ENCODE measurements around the gene ZNF213. TPM values are rescaled to one million over a fixed set of nuclear protein-coding genes. Genes with fewer than 3 reads are reported as not detected.

The ZNF213 gene
- polyA plus RNA-seq, 1 donor (not counting 4 experiments of a cell fraction or from before 2014, with no cell fraction given): 0.51 TPM

DNA sequence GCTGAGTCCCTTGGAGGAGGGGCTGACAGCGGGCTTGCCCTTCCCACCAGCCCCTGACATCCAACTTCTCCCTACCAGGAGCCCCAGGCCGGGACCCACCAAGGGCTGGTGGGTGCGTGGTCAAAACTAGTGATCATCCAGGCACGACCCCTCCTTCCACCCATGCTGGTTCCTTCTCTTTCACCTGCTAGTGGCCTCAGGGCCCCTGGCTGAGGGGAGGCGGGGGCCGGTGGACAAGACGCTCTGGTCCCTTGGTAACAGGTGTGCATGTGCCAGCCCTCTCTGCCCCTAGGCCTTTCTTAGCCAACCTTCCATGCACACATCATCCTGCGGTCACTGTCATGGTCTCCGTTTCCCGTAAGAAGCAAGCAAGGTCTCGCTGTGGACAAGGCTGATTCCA is 8.4 kb downstream of the ZNF213 start:
- no peak for FAIRE-seq
- TF ChIP-seq EZH2 (IDR thresholded peaks at IDR 0.05; ENCODE audit: low read length): no peak
- TF ChIP-seq CTCF (optimal IDR thresholded peaks at IDR 0.05 in 1 of 3, IDR thresholded peaks at IDR 0.05 in 1 of 3, conservative IDR thresholded peaks at IDR 0.05 in 1 of 3; ENCODE audit: extremely low read depth in 1 of 3, insufficient read depth in 2 of 3, low read length in 3 of 3): no peak
- dilution Hi-C loops (cut with MboI; ENCODE audit: extremely low pct_ligation_motif_present, low sequenced_read_pairs): no loop called here

GRCh38 chr16:3143598-3144320 is 8.9 kb downstream of the ZNF213 start:
- no peak for DNase-seq (ENCODE audit: low read depth, low spot score)
- Histone ChIP-seq H3K79me2 (ENCODE audit: control insufficient read depth, insufficient read depth, low read length) (no peaks in the 10 kb centered on the region), H3K9me3 (ENCODE audit: control insufficient read depth, low read depth, low read length) (no peaks in the 10 kb centered on the region), H3K4me1 (ENCODE audit: control insufficient read depth, extremely low read depth, insufficient read depth, low read length) (no peaks in the 10 kb centered on the region), H3K4me2 (ENCODE audit: control insufficient read depth, extremely low read depth, insufficient read depth, low read depth, low read length) (no peak overlapping the region), H3K4me3 (ENCODE audit: control insufficient read depth in 2 of 3, extremely low read depth in 1 of 3, insufficient read depth in 2 of 3, low read depth in 1 of 3, low read length in 3 of 3) (no peak overlapping the region), H4K20me1 (ENCODE audit: control insufficient read depth, extremely low read depth, insufficient read depth, low read length) (no peaks in the 10 kb centered on the region), H3K9me1 (ENCODE audit: control insufficient read depth, extremely low read depth, insufficient read depth, low read length) (no peaks in the 10 kb centered on the region), H3K27me3 (ENCODE audit: control insufficient read depth, extremely low read depth, insufficient read depth, low read length) (no peaks in the 10 kb centered on the region), H2AFZ (ENCODE audit: control insufficient read depth, low read length) (no peak overlapping the region), H3K27ac (ENCODE audit: control insufficient read depth, insufficient read depth, low read length) (no peak overlapping the region), H3K36me3 (ENCODE audit: control insufficient read depth in 2 of 2, extremely low read depth in 1 of 2, insufficient read depth in 2 of 2, low read length in 2 of 2) (peaks cover 0 to 9% of the 10 kb centered on the region in 2 experiments), H3K9ac (ENCODE audit: control insufficient read depth, extremely low read depth, insufficient read depth, low read length) (no peak overlapping the region)
- FAIRE-seq: no peak
- TF ChIP-seq CTCF (optimal IDR thresholded peaks at IDR 0.05 in 1 of 3, IDR thresholded peaks at IDR 0.05 in 1 of 3, conservative IDR thresholded peaks at IDR 0.05 in 1 of 3; ENCODE audit: extremely low read depth in 1 of 3, insufficient read depth in 2 of 3, low read length in 3 of 3): no peak
- no peak for TF ChIP-seq EZH2 (IDR thresholded peaks at IDR 0.05; ENCODE audit: low read length)
- dilution Hi-C loops (cut with MboI; ENCODE audit: extremely low pct_ligation_motif_present, low sequenced_read_pairs): no loop called here

More for the DNA sequence above, 8.4 kb downstream of the ZNF213 start:
- no peaks in the 10 kb centered on the region for H3K4me1 ChIP-seq (ENCODE audit: control insufficient read depth, extremely low read depth, insufficient read depth, low read length)
- H3K4me3 ChIP-seq (ENCODE audit: control insufficient read depth in 2 of 3, extremely low read depth in 1 of 3, insufficient read depth in 2 of 3, low read depth in 1 of 3, low read length in 3 of 3): no peak overlapping the region
- H3K27me3 ChIP-seq (ENCODE audit: control insufficient read depth, extremely low read depth, insufficient read depth, low read length): no peaks in the 10 kb centered on the region
- no peaks in the 10 kb centered on the region for H3K9me3 ChIP-seq (ENCODE audit: control insufficient read depth, low read depth, low read length)
- no peaks in the 10 kb centered on the region for H4K20me1 ChIP-seq (ENCODE audit: control insufficient read depth, extremely low read depth, insufficient read depth, low read length)
- peaks cover 0 to 9% of the 10 kb centered on the region in 2 experiments for H3K36me3 ChIP-seq (ENCODE audit: control insufficient read depth in 2 of 2, extremely low read depth in 1 of 2, insufficient read depth in 2 of 2, low read length in 2 of 2)
- no peaks in the 10 kb centered on the region for H3K9me1 ChIP-seq (ENCODE audit: control insufficient read depth, extremely low read depth, insufficient read depth, low read length)
- no peak overlapping the region for H2AFZ ChIP-seq (ENCODE audit: control insufficient read depth, low read length)
- H3K4me2 ChIP-seq (ENCODE audit: control insufficient read depth, extremely low read depth, insufficient read depth, low read depth, low read length): no peak overlapping the region
- no peak for DNase-seq (ENCODE audit: low read depth, low spot score)
- H3K27ac ChIP-seq (ENCODE audit: control insufficient read depth, insufficient read depth, low read length): no peak overlapping the region
- no peak overlapping the region for H3K9ac ChIP-seq (ENCODE audit: control insufficient read depth, extremely low read depth, insufficient read depth, low read length)
- H3K79me2 ChIP-seq (ENCODE audit: control insufficient read depth, insufficient read depth, low read length): no peaks in the 10 kb centered on the region

Measured in keratinocyte (primary cell).